Measurements from ENCODE around the gene CPM. TPM values are rescaled to one million over a fixed set of nuclear protein-coding genes. Genes with fewer than 3 reads are reported as not detected.

CPM gene
- total and polyA plus RNA-seq, 10 of the 15 experiments (the other 5 are each of a cell fraction or from before 2014, with no cell fraction given): 0.06 to 1.7 (median 0.41) TPM

GRCh38 chr12:68807576-68808387, 125.2 kb downstream of the CPM start, which contains the start of gene MDM2 (continued):
- TF ChIP-seq E2F8 (IDR thresholded peaks at IDR 0.05; ENCODE audit: low read depth, partially characterized antibody) (no peak), MXI1 (IDR thresholded peaks at IDR 0.05; ENCODE audit: low read depth, low read length) (peak; percentile 60), BCL3 (IDR thresholded peaks at IDR 0.05; ENCODE audit: borderline replicate concordance, insufficient read depth, low read depth, low read length, poor library complexity, severe bottlenecking) (peak; percentile 72), NFYA (IDR thresholded peaks at IDR 0.05; ENCODE audit: borderline replicate concordance, low read depth, low read length) (no peak), NR2C1 (IDR thresholded peaks at IDR 0.05) (peak; percentile 46), ZNF622 (IDR thresholded peaks at IDR 0.05) (no peak), RB1 (IDR thresholded peaks at IDR 0.05; ENCODE audit: borderline replicate concordance) (0 out of 2 replicates have a peak, but pooled peaks have one; percentile 71), CTCF (IDR thresholded peaks at IDR 0.05 in 2 of 3, conservative IDR thresholded peaks at IDR 0.05 in 1 of 3; ENCODE audit: control insufficient read depth in 2 of 3, extremely low read depth in 1 of 3, insufficient read depth in 1 of 3, low read depth in 3 of 3, low read length in 3 of 3) (peak; percentile 63 to 76 (median 72)), EP300 (IDR thresholded peaks at IDR 0.05; ENCODE audit: borderline replicate concordance in 1 of 2, control insufficient read depth in 1 of 2, low read depth in 2 of 2, low read length in 2 of 2) (peak; percentile 27 to 65; a peak in 2 of 4 replicates)
- TF ChIP-seq, protein P1, sequence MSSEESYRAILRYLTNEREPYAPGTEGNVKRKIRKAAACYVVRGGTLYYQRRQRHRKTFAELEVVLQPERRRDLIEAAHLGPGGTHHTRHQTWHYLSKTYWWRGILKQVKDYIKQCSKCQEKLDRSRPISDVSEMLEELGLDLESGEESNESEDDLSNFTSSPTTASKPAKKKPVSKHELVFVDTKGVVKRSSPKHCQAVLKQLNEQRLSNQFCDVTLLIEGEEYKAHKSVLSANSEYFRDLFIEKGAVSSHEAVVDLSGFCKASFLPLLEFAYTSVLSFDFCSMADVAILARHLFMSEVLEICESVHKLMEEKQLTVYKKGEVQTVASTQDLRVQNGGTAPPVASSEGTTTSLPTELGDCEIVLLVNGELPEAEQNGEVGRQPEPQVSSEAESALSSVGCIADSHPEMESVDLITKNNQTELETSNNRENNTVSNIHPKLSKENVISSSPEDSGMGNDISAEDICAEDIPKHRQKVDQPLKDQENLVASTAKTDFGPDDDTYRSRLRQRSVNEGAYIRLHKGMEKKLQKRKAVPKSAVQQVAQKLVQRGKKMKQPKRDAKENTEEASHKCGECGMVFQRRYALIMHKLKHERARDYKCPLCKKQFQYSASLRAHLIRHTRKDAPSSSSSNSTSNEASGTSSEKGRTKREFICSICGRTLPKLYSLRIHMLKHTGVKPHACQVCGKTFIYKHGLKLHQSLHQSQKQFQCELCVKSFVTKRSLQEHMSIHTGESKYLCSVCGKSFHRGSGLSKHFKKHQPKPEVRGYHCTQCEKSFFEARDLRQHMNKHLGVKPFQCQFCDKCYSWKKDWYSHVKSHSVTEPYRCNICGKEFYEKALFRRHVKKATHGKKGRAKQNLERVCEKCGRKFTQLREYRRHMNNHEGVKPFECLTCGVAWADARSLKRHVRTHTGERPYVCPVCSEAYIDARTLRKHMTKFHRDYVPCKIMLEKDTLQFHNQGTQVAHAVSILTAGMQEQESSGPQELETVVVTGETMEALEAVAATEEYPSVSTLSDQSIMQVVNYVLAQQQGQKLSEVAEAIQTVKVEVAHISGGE (CRISPR knock-in tag; IDR thresholded peaks at IDR 0.05): no peak
- TF ChIP-seq, protein P2, sequence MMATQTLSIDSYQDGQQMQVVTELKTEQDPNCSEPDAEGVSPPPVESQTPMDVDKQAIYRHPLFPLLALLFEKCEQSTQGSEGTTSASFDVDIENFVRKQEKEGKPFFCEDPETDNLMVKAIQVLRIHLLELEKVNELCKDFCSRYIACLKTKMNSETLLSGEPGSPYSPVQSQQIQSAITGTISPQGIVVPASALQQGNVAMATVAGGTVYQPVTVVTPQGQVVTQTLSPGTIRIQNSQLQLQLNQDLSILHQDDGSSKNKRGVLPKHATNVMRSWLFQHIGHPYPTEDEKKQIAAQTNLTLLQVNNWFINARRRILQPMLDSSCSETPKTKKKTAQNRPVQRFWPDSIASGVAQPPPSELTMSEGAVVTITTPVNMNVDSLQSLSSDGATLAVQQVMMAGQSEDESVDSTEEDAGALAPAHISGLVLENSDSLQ (IDR thresholded peaks at IDR 0.05): peak; percentile 80
- TF ChIP-seq, protein P3, sequence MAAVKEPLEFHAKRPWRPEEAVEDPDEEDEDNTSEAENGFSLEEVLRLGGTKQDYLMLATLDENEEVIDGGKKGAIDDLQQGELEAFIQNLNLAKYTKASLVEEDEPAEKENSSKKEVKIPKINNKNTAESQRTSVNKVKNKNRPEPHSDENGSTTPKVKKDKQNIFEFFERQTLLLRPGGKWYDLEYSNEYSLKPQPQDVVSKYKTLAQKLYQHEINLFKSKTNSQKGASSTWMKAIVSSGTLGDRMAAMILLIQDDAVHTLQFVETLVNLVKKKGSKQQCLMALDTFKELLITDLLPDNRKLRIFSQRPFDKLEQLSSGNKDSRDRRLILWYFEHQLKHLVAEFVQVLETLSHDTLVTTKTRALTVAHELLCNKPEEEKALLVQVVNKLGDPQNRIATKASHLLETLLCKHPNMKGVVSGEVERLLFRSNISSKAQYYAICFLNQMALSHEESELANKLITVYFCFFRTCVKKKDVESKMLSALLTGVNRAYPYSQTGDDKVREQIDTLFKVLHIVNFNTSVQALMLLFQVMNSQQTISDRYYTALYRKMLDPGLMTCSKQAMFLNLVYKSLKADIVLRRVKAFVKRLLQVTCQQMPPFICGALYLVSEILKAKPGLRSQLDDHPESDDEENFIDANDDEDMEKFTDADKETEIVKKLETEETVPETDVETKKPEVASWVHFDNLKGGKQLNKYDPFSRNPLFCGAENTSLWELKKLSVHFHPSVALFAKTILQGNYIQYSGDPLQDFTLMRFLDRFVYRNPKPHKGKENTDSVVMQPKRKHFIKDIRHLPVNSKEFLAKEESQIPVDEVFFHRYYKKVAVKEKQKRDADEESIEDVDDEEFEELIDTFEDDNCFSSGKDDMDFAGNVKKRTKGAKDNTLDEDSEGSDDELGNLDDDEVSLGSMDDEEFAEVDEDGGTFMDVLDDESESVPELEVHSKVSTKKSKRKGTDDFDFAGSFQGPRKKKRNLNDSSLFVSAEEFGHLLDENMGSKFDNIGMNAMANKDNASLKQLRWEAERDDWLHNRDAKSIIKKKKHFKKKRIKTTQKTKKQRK (IDR thresholded peaks at IDR 0.05; ENCODE audit: low read depth, low read length): no peak

Data from GM12878 (cell line).